Dermis blood vessel endothelial cell (primary cell): ENCODE results near the gene KIAA0753. TPM values are rescaled to one million over a fixed set of nuclear protein-coding genes. Genes with fewer than 3 reads are reported as not detected.

Experiments
- DNase-seq: peaks from one replicate; pipeline ENCODE4 v3.0.0; 2010
- total RNA-seq: library from RNA; depleted of rRNA; stranded (reverse); fragments of >200 nt; gene quantifications from 2 replicates; pipeline ENCODE4 v1.2.3, GENCODE V29; 2014

The KIAA0753 gene
- total RNA-seq, 1 donor from 2014 or later, result 11.7 TPM

GRCh38 chr17:6546069-6546718 is 94.3 kb downstream of the KIAA0753 start:
- DNase-seq, result no peak

GRCh38 chr17:6545291-6545690 is 95.2 kb downstream of the KIAA0753 start:
- no peak for DNase-seq

- no peak for DNase-seq
Measured at GRCh38 chr17:6544011-6544370, 96.5 kb downstream of the KIAA0753 start.

- DNase-seq, result no peak
Measured at GRCh38 chr17:6543079-6544010, 97.2 kb downstream of the KIAA0753 start.

- no peak for DNase-seq
Measured at GRCh38 chr17:6542577-6542976, 97.9 kb downstream of the KIAA0753 start.

GRCh38 chr17:6541886-6542285 is 98.6 kb downstream of the KIAA0753 start:
- DNase-seq, result no peak

GRCh38 chr17:6539871-6540270 is 100.6 kb downstream of the KIAA0753 start:
- no peak for DNase-seq

- no peak for DNase-seq
Measured at GRCh38 chr17:6536566-6537065, 103.9 kb downstream of the KIAA0753 start.

GRCh38 chr17:6536053-6536452 is 104.5 kb downstream of the KIAA0753 start:
- DNase-seq, result no peak

GRCh38 chr17:6534846-6535514 is 105.5 kb downstream of the KIAA0753 start:
- DNase-seq, result no peak

GRCh38 chr17:6532441-6532885 is 108.0 kb downstream of the KIAA0753 start:
- DNase-seq, result no peak

- DNase-seq, result no peak
Measured at GRCh38 chr17:6531575-6531974, 108.9 kb downstream of the KIAA0753 start.

- DNase-seq, result no peak
Measured at GRCh38 chr17:6530324-6530920, 110.1 kb downstream of the KIAA0753 start.

GRCh38 chr17:6528557-6528956 is 112.0 kb downstream of the KIAA0753 start:
- DNase-seq, result no peak

Other genes with a start within 250 kb of the KIAA0753 start
- gene AIPL1, start 205.6 kb downstream of the KIAA0753 start, total RNA-seq, result not detected in 2 replicates
- 7.8 and 62.4 TPM in 2 replicates for gene PIMREG, start 196.3 kb downstream of the KIAA0753 start, total RNA-seq
- gene PITPNM3, start 84.2 kb downstream of the KIAA0753 start, total RNA-seq, result 0.23 and 0.34 TPM in 2 replicates
- 56.7 and 166 TPM in 2 replicates for gene TXNDC17, start 349 bp upstream of the KIAA0753 start, total RNA-seq
- 7.0 and 8.5 TPM in 2 replicates for gene MED31, start 10.9 kb upstream of the KIAA0753 start, total RNA-seq
- gene C17orf100, start 11.1 kb upstream of the KIAA0753 start, total RNA-seq, result 0.42 and 0.85 TPM in 2 replicates
- not detected in 2 replicates for gene SLC13A5, start 72.7 kb upstream of the KIAA0753 start, total RNA-seq
- 9.8 and 13.3 TPM in 2 replicates for gene XAF1, start 115.3 kb upstream of the KIAA0753 start, total RNA-seq
- 3.7 and 4.3 TPM in 2 replicates for gene FBXO39, start 135.5 kb upstream of the KIAA0753 start, total RNA-seq
- not detected in 2 replicates for gene TEKT1, start 191.0 kb upstream of the KIAA0753 start, total RNA-seq